ENCODE results near the gene NEK4. TPM values are rescaled to one million over a fixed set of nuclear protein-coding genes. Genes with fewer than 3 reads are reported as not detected.
A peak's percentile ranks its signal among the peaks of the same experiment; 100 is the strongest.

The NEK4 gene
- total and polyA plus RNA-seq, 2 of the 13 experiments (the other 11 are each of a cell fraction or from before 2014, with no cell fraction given): 16.5 to 38.0 TPM

DNA sequence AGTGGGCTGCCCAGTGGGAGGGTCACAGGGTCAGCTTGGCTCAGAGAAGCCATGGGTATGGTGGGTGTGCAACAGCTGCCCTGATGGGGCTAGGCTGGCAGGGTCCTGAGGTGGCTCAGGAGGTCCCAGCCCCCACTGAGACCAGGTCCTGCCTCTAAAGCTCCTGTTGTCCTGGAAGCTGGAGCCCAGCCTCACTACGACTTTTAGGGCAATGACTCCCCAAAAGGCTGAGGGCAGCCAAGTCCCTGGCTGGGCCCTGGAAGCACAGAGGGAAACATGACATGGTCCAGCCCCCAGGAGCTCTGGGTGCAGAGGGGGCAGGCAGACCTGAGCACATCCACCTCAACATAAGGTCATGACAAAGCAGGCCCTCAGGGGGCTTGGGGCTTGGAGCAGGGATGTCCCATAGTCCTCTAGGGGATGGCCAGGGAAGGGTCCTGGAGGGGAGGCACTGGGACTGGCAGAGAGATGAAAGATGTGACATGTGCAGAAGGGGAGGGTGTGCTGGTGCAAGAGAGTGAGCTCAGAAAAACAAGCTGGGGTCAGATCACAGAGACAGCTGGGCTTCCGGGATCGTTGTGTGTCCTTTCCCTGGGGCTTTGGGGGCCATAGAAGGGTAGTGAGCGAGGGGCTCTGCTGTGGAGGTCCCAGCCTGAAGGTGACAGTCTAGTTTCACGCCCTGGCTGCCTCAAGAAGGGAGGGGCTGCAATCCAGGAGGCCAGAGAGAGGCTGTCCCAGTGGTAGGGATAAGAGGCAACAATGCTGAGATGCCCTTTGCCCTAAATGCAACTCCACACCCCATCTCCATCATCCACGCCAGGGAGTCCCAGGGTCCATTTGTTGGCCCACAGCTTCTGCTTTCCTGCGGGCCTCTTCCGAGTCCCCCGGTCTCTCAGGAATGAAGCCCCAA is 23.2 kb upstream of the NEK4 start (continued):
- TF ChIP-seq ZNF703 (CRISPR knock-in tag; IDR thresholded peaks at IDR 0.05; ENCODE audit: borderline replicate concordance) (no peak), RFX1 (IDR thresholded peaks at IDR 0.05) (no peak), NCOR1 (IDR thresholded peaks at IDR 0.05; ENCODE audit: borderline replicate concordance, low read length) (no peak), TCF7 (IDR thresholded peaks at IDR 0.05; ENCODE audit: low read depth) (no peak), NCOA2 (CRISPR knock-in tag; IDR thresholded peaks at IDR 0.05) (no peak), ZNF136 (CRISPR knock-in tag; IDR thresholded peaks at IDR 0.05; ENCODE audit: low read depth) (no peak), DPF2 (CRISPR knock-in tag; IDR thresholded peaks at IDR 0.05; ENCODE audit: borderline replicate concordance, low read depth) (no peak), ZNF24 (IDR thresholded peaks at IDR 0.05) (no peak), GATA4 (IDR thresholded peaks at IDR 0.05; ENCODE audit: borderline replicate concordance, low read depth) (no peak), KAT8 (CRISPR knock-in tag; IDR thresholded peaks at IDR 0.05) (no peak)
- TF ChIP-seq, protein P1, sequence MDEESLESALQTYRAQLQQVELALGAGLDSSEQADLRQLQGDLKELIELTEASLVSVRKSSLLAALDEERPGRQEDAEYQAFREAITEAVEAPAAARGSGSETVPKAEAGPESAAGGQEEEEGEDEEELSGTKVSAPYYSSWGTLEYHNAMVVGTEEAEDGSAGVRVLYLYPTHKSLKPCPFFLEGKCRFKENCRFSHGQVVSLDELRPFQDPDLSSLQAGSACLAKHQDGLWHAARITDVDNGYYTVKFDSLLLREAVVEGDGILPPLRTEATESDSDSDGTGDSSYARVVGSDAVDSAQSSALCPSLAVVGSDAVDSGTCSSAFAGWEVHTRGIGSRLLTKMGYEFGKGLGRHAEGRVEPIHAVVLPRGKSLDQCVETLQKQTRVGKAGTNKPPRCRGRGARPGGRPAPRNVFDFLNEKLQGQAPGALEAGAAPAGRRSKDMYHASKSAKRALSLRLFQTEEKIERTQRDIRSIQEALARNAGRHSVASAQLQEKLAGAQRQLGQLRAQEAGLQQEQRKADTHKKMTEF (CRISPR knock-in tag; IDR thresholded peaks at IDR 0.05): no peak
- TF ChIP-seq, protein P2, sequence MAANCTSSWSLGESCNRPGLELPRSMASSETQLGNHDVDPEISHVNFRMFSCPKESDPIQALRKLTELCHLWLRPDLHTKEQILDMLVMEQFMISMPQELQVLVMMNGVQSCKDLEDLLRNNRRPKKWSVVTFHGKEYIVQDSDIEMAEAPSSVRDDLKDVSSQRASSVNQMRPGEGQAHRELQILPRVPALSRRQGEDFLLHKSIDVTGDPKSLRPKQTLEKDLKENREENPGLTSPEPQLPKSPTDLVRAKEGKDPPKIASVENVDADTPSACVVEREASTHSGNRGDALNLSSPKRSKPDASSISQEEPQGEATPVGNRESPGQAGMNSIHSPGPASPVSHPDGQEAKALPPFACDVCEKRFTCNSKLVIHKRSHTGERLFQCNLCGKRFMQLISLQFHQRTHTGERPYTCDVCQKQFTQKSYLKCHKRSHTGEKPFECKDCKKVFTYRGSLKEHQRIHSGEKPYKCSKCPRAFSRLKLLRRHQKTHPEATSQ (CRISPR knock-in tag; IDR thresholded peaks at IDR 0.05; ENCODE audit: borderline replicate concordance): no peak
- TF ChIP-seq, protein P3, sequence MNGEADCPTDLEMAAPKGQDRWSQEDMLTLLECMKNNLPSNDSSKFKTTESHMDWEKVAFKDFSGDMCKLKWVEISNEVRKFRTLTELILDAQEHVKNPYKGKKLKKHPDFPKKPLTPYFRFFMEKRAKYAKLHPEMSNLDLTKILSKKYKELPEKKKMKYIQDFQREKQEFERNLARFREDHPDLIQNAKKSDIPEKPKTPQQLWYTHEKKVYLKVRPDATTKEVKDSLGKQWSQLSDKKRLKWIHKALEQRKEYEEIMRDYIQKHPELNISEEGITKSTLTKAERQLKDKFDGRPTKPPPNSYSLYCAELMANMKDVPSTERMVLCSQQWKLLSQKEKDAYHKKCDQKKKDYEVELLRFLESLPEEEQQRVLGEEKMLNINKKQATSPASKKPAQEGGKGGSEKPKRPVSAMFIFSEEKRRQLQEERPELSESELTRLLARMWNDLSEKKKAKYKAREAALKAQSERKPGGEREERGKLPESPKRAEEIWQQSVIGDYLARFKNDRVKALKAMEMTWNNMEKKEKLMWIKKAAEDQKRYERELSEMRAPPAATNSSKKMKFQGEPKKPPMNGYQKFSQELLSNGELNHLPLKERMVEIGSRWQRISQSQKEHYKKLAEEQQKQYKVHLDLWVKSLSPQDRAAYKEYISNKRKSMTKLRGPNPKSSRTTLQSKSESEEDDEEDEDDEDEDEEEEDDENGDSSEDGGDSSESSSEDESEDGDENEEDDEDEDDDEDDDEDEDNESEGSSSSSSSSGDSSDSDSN (CRISPR knock-in tag; IDR thresholded peaks at IDR 0.05): no peak; the same call in 1 of the 2 replicates
- TF ChIP-seq, protein P4, sequence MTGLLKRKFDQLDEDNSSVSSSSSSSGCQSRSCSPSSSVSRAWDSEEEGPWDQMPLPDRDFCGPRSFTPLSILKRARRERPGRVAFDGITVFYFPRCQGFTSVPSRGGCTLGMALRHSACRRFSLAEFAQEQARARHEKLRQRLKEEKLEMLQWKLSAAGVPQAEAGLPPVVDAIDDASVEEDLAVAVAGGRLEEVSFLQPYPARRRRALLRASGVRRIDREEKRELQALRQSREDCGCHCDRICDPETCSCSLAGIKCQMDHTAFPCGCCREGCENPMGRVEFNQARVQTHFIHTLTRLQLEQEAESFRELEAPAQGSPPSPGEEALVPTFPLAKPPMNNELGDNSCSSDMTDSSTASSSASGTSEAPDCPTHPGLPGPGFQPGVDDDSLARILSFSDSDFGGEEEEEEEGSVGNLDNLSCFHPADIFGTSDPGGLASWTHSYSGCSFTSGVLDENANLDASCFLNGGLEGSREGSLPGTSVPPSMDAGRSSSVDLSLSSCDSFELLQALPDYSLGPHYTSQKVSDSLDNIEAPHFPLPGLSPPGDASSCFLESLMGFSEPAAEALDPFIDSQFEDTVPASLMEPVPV (CRISPR knock-in tag; IDR thresholded peaks at IDR 0.05): no peak
- TF ChIP-seq, protein P5, sequence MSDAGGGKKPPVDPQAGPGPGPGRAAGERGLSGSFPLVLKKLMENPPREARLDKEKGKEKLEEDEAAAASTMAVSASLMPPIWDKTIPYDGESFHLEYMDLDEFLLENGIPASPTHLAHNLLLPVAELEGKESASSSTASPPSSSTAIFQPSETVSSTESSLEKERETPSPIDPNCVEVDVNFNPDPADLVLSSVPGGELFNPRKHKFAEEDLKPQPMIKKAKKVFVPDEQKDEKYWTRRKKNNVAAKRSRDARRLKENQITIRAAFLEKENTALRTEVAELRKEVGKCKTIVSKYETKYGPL (CRISPR knock-in tag; IDR thresholded peaks at IDR 0.05): no peak
- TF ChIP-seq, protein P6, sequence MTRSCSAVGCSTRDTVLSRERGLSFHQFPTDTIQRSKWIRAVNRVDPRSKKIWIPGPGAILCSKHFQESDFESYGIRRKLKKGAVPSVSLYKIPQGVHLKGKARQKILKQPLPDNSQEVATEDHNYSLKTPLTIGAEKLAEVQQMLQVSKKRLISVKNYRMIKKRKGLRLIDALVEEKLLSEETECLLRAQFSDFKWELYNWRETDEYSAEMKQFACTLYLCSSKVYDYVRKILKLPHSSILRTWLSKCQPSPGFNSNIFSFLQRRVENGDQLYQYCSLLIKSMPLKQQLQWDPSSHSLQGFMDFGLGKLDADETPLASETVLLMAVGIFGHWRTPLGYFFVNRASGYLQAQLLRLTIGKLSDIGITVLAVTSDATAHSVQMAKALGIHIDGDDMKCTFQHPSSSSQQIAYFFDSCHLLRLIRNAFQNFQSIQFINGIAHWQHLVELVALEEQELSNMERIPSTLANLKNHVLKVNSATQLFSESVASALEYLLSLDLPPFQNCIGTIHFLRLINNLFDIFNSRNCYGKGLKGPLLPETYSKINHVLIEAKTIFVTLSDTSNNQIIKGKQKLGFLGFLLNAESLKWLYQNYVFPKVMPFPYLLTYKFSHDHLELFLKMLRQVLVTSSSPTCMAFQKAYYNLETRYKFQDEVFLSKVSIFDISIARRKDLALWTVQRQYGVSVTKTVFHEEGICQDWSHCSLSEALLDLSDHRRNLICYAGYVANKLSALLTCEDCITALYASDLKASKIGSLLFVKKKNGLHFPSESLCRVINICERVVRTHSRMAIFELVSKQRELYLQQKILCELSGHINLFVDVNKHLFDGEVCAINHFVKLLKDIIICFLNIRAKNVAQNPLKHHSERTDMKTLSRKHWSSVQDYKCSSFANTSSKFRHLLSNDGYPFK (CRISPR knock-in tag; IDR thresholded peaks at IDR 0.05; ENCODE audit: borderline replicate concordance): 0 out of 2 replicates have a peak, but pooled peaks have one; percentile 0

Data from HepG2 (cell line).